ENCODE data around the gene CEACAM18. TPM values are rescaled to one million over a fixed set of nuclear protein-coding genes. Genes with fewer than 3 reads are reported as not detected.
"Not testable (repeated sequence)": the region's sequence is repeated elsewhere in the genome, so short reads cannot be mapped to it uniquely, and the experiment has no call there.

CEACAM18 gene
- total RNA-seq, 2 donors from 2014 or later, result not detected

GRCh38 chr19:51439021-51439465, 39.3 kb upstream of the CEACAM18 start:
- H3K27me3 ChIP-seq, result no peaks in the 10 kb centered on the region
- no peak overlapping the region for H3K27ac ChIP-seq
- no peaks in the 10 kb centered on the region for H3K4me1 ChIP-seq
- intact Hi-C loops (cut with DNase I), result no loop called here
- no peak overlapping the region for H3K4me3 ChIP-seq
- no peak for DNase-seq
- no peak for TF ChIP-seq CTCF (IDR thresholded peaks at IDR 0.05)
- no peaks in the 10 kb centered on the region for H3K36me3 ChIP-seq
- no peak overlapping the region for H3K9ac ChIP-seq (ENCODE audit: low read depth in 2 of 2, low read length in 2 of 2)
- H3K9me3 ChIP-seq, result no peaks in the 10 kb centered on the region

GRCh38 chr19:51440052-51440451, 38.3 kb upstream of the CEACAM18 start:
- no peak overlapping the region for H3K4me3 ChIP-seq
- H3K9ac ChIP-seq (ENCODE audit: low read depth in 2 of 2, low read length in 2 of 2), result no peak overlapping the region
- no peaks in the 10 kb centered on the region for H3K27me3 ChIP-seq
- H3K36me3 ChIP-seq, result no peaks in the 10 kb centered on the region
- intact Hi-C loops (cut with DNase I), result no loop called here
- H3K27ac ChIP-seq, result no peak overlapping the region
- no peak for TF ChIP-seq CTCF (IDR thresholded peaks at IDR 0.05)
- DNase-seq, result no peak
- H3K9me3 ChIP-seq, result no peaks in the 10 kb centered on the region
- no peaks in the 10 kb centered on the region for H3K4me1 ChIP-seq

GRCh38 chr19:51440846-51441409, 37.4 kb upstream of the CEACAM18 start:
- intact Hi-C loops (cut with DNase I), result no loop called here
- no peaks in the 10 kb centered on the region for H3K9me3 ChIP-seq
- TF ChIP-seq CTCF (IDR thresholded peaks at IDR 0.05), result no peak
- H3K36me3 ChIP-seq, result no peaks in the 10 kb centered on the region
- no peaks in the 10 kb centered on the region for H3K27me3 ChIP-seq
- no peak overlapping the region for H3K4me3 ChIP-seq
- H3K27ac ChIP-seq, result no peak overlapping the region
- no peaks in the 10 kb centered on the region for H3K4me1 ChIP-seq
- no peak for DNase-seq
- no peak overlapping the region for H3K9ac ChIP-seq (ENCODE audit: low read depth in 2 of 2, low read length in 2 of 2)

- no peaks in the 10 kb centered on the region for H3K9me3 ChIP-seq
- no peak overlapping the region for H3K27ac ChIP-seq
- TF ChIP-seq CTCF (IDR thresholded peaks at IDR 0.05), result no peak
- no peak overlapping the region for H3K9ac ChIP-seq (ENCODE audit: low read depth in 2 of 2, low read length in 2 of 2)
- H3K4me3 ChIP-seq, result no peak overlapping the region
- DNase-seq, result peak; percentile 44
- no peaks in the 10 kb centered on the region for H3K36me3 ChIP-seq
- H3K27me3 ChIP-seq, result no peaks in the 10 kb centered on the region
- intact Hi-C loops (cut with DNase I), result no loop called here
- no peaks in the 10 kb centered on the region for H3K4me1 ChIP-seq
These were observed 36.6 kb upstream of the CEACAM18 start for GRCh38 chr19:51441410-51442390.

- H3K27me3 ChIP-seq; intact Hi-C loops (cut with DNase I); DNase-seq: not testable (repeated sequence)
These were observed 30.8 kb upstream of the CEACAM18 start for GRCh38 chr19:51447510-51447909.

GRCh38 chr19:51448011-51448410, 30.3 kb upstream of the CEACAM18 start:
- no peak overlapping the region for H3K27ac ChIP-seq
- H3K4me3 ChIP-seq, result no peak overlapping the region
- H3K36me3 ChIP-seq, result no peaks in the 10 kb centered on the region
- no peaks in the 10 kb centered on the region for H3K4me1 ChIP-seq
- no peaks in the 10 kb centered on the region for H3K27me3 ChIP-seq
- intact Hi-C loops (cut with DNase I), result no loop called here
- DNase-seq, result no peak
- no peaks in the 10 kb centered on the region for H3K9me3 ChIP-seq
- no peak for TF ChIP-seq CTCF (IDR thresholded peaks at IDR 0.05)
- H3K9ac ChIP-seq (ENCODE audit: low read depth in 2 of 2, low read length in 2 of 2), result no peak overlapping the region

More at GRCh38 chr19:51447510-51447909, 30.8 kb upstream of the CEACAM18 start:
- not testable (repeated sequence) for H3K36me3 ChIP-seq; H3K9ac ChIP-seq (ENCODE audit: low read depth in 2 of 2, low read length in 2 of 2); H3K27ac ChIP-seq; H3K9me3 ChIP-seq; H3K4me3 ChIP-seq; H3K4me1 ChIP-seq

Data from colonic mucosa (tissue), 4 donors.